AG09309 (cell line): ENCODE results near the gene CCDC71L.
"Not testable (repeated sequence)": the region's sequence is repeated elsewhere in the genome, so short reads cannot be mapped to it uniquely, and the experiment has no call there.

Experiments used
- DNase-seq: peaks from one replicate; pipeline ENCODE4 v3.0.0-alpha.2; 2010; ENCODE audit warnings: low read depth
- H3K4me3 ChIP-seq: 2 replicates; pipeline ENCODE4 v1.5.1; 2011; ENCODE audit warnings: mild to moderate bottlenecking, low read depth, low read length, moderate library complexity; ENCODE audit not compliant: control insufficient read depth
- CTCF ChIP-seq: IDR thresholded peaks from 2 replicates; pipeline ENCODE4 v1.5.1; 2011; ENCODE audit warnings: mild to moderate bottlenecking, low read depth, low read length, inconsistent platforms; ENCODE audit not compliant: insufficient read depth, control insufficient read depth; ENCODE audit errors: missing control alignments

The CCDC71L gene

GRCh38 chr7:106681815-106682495 lies 21.0 kb upstream of the CCDC71L start:
- no peak overlapping the region for H3K4me3 ChIP-seq
- TF ChIP-seq CTCF, result no peak
- no peak for DNase-seq

- no peak for TF ChIP-seq CTCF
- H3K4me3 ChIP-seq, result no peak overlapping the region
- DNase-seq, result no peak
These were observed 18.4 kb upstream of the CCDC71L start for GRCh38 chr7:106679153-106679931.

GRCh38 chr7:106678795-106679152 lies 17.8 kb upstream of the CCDC71L start:
- no peak for TF ChIP-seq CTCF
- H3K4me3 ChIP-seq, result no peak overlapping the region
- no peak for DNase-seq

GRCh38 chr7:106676506-106676905 lies 15.5 kb upstream of the CCDC71L start:
- H3K4me3 ChIP-seq, DNase-seq: not testable (repeated sequence)

- H3K4me3 ChIP-seq, DNase-seq: not testable (repeated sequence)
These were observed 12.7 kb upstream of the CCDC71L start for GRCh38 chr7:106673688-106674087.

- DNase-seq, H3K4me3 ChIP-seq: not testable (repeated sequence)
These were observed 11.0 kb upstream of the CCDC71L start for GRCh38 chr7:106671930-106672329.

GRCh38 chr7:106671160-106671559 lies 10.2 kb upstream of the CCDC71L start:
- H3K4me3 ChIP-seq, result no peak overlapping the region
- no peak for TF ChIP-seq CTCF
- no peak for DNase-seq

- no peak overlapping the region for H3K4me3 ChIP-seq
- DNase-seq, result no peak
- no peak for TF ChIP-seq CTCF
These were observed 8.0 kb upstream of the CCDC71L start for GRCh38 chr7:106668861-106669524.
